ENCODE results near the gene HAAO.

Gene HAAO

DNA sequence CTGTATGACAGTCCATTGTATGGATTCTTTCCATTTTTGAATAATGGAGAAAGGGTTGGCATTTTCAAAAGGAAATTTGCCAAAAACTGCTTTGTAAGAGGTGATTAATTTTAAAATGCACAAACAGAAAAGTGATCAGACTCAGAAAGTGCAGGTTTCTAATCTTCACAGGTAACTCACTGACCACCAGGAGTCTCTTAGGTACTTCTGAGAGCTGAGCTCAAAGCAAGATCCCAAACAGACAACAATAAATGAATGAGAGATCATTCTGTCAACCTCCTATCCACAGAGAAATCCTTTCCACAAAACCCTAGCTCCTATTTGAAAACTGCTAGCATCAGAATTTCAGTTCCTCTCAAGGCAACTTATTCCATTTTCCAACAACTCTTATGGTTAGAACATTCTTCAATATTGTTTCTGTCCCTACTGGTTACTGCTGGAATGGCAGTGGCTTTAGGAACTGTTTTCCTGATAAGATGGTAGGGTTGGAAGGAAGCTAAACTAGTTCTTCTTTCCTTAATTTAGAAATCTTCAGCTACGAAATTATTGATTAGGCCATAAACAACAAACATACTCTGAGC lies 20.6 kb upstream of the HAAO start:
- no CpG with 5 or more reads among the region's 1 CpG for WGBS
- H2BK5ac ChIP-seq (ENCODE audit: low read depth, low read length, poor library complexity, severe bottlenecking), result no peak overlapping the region
- H4K91ac ChIP-seq (ENCODE audit: low read length), result no peak overlapping the region

DNA sequence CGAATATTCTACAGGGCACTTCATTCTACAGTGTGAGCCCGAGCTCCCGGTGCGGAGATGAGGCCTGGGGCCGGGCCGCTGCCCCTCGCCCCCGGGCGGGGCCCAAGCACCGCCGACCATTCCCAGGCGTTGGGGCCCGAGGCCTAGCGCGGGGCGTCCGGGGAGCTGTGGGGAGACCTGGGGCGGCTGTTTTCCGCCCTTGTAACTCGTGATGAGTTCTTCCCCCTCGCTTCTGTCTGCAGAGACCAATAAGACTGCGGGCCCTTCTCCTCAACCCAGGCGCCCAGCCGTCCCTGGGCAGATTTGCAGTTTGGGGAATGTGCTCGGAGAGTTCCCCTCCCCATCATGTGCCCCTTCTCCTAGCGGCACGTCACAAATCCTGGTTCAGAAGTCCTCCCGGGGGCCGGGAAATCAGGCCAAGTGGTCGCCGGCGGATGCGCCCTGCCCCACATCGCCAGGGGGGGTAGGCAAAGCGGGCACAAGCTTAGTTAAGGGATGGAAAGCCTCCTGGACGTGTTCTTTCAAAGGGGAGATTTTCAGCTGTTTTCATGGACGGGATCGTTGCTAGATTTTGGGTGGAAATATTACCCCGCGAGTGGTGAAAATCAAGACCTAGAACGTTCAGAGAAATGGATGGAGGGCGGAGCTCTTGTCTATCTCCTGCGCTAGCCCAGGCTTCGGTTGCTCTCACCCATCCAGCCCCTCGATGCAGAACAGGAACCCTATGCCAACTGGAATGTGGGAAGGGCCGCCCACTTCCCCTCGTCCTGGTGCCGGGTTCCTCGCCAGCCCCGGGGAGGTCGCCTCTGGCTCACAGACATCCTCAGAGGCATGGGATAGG lies 18.8 kb upstream of the HAAO start:
- Histone ChIP-seq H3K18ac (ENCODE audit: low read depth in 1 of 2, low read length in 2 of 2) (peak overlapping the region; percentile 94 to 96), H2AK5ac (ENCODE audit: low read length, severe bottlenecking) (no peak overlapping the region), H2BK5ac (ENCODE audit: low read depth, low read length, poor library complexity, severe bottlenecking) (peak overlapping the region; percentile 4), H3K27me3 (ENCODE audit: control insufficient read depth in 1 of 2, insufficient read depth in 1 of 2, low read length in 2 of 2) (no peaks in the 10 kb centered on the region), H3K14ac (ENCODE audit: low read length in 2 of 2) (peak overlapping the region in 1 of 2 experiments; percentile 53), H3K4me2 (ENCODE audit: low read length, poor library complexity, severe bottlenecking) (peak overlapping the region; percentile 75), H3K27ac (ENCODE audit: low read length, poor library complexity, severe bottlenecking) (peak overlapping the region; percentile 88), H4K8ac (ENCODE audit: low read length) (peak overlapping the region; percentile 83), H3K4ac (ENCODE audit: low read depth in 1 of 2, low read length in 2 of 2) (peak overlapping the region; percentile 60 to 75), H3K79me1 (replicated peaks; ENCODE audit: low read length, poor library complexity, severe bottlenecking) (no peaks in the 10 kb centered on the region), H2BK120ac (ENCODE audit: low read depth, low read length) (peak overlapping the region; percentile 93), H4K91ac (ENCODE audit: low read length) (peak overlapping the region; percentile 70), H3K4me3 (ENCODE audit: insufficient read depth in 1 of 2, low read depth in 1 of 2, low read length in 2 of 2) (peak overlapping the region; percentile 48 to 83), H2BK15ac (ENCODE audit: low read depth, poor library complexity, severe bottlenecking) (peak overlapping the region; percentile 78), H3K9me3 (ENCODE audit: control insufficient read depth, low read length) (no peaks in the 10 kb centered on the region), H2BK12ac (ENCODE audit: low read length in 2 of 2) (peak overlapping the region in 1 of 2 experiments; percentile 83), H3K9ac (ENCODE audit: low read length) (peak overlapping the region; percentile 99), H2AFZ (ENCODE audit: low read depth, low read length) (peak overlapping the region; percentile 76), H3K36me3 (ENCODE audit: control insufficient read depth in 1 of 2, insufficient read depth in 2 of 2, low read depth in 1 of 2, low read length in 2 of 2) (no peaks in the 10 kb centered on the region), H3K4me1 (ENCODE audit: control insufficient read depth, insufficient read depth, low read depth, low read length) (peaks cover 13% of the 10 kb centered on the region), H3K23ac (ENCODE audit: low read length in 2 of 2) (no peak overlapping the region)
- WGBS, result 12% methylated on average over 47 of the region's 51 CpGs
- peak; percentile 66 for DNase-seq

More for the DNA sequence above, 20.6 kb upstream of the HAAO start:
- Histone ChIP-seq H3K18ac (ENCODE audit: low read depth in 1 of 2, low read length in 2 of 2) (no peak overlapping the region), H2AK5ac (ENCODE audit: low read length, severe bottlenecking) (no peak overlapping the region), H3K4me2 (ENCODE audit: low read length, poor library complexity, severe bottlenecking) (no peak overlapping the region), H3K9ac (ENCODE audit: low read length) (no peak overlapping the region), H4K8ac (ENCODE audit: low read length) (no peak overlapping the region), H3K4me1 (ENCODE audit: control insufficient read depth, insufficient read depth, low read depth, low read length) (peaks cover 13% of the 10 kb centered on the region), H3K36me3 (ENCODE audit: control insufficient read depth in 1 of 2, insufficient read depth in 2 of 2, low read depth in 1 of 2, low read length in 2 of 2) (no peaks in the 10 kb centered on the region), H2BK120ac (ENCODE audit: low read depth, low read length) (no peak overlapping the region), H3K14ac (ENCODE audit: low read length in 2 of 2) (no peak overlapping the region), H2BK15ac (ENCODE audit: low read depth, poor library complexity, severe bottlenecking) (no peak overlapping the region), H3K27me3 (ENCODE audit: control insufficient read depth in 1 of 2, insufficient read depth in 1 of 2, low read length in 2 of 2) (no peaks in the 10 kb centered on the region), H3K9me3 (ENCODE audit: control insufficient read depth, low read length) (no peaks in the 10 kb centered on the region), H2BK12ac (ENCODE audit: low read length in 2 of 2) (no peak overlapping the region), H3K4ac (ENCODE audit: low read depth in 1 of 2, low read length in 2 of 2) (no peak overlapping the region), H3K27ac (ENCODE audit: low read length, poor library complexity, severe bottlenecking) (no peak overlapping the region), H3K23ac (ENCODE audit: low read length in 2 of 2) (no peak overlapping the region), H3K79me1 (replicated peaks; ENCODE audit: low read length, poor library complexity, severe bottlenecking) (no peaks in the 10 kb centered on the region), H3K4me3 (ENCODE audit: insufficient read depth in 1 of 2, low read depth in 1 of 2, low read length in 2 of 2) (no peak overlapping the region), H2AFZ (ENCODE audit: low read depth, low read length) (no peak overlapping the region)
- DNase-seq, result peak; percentile 49

DNA sequence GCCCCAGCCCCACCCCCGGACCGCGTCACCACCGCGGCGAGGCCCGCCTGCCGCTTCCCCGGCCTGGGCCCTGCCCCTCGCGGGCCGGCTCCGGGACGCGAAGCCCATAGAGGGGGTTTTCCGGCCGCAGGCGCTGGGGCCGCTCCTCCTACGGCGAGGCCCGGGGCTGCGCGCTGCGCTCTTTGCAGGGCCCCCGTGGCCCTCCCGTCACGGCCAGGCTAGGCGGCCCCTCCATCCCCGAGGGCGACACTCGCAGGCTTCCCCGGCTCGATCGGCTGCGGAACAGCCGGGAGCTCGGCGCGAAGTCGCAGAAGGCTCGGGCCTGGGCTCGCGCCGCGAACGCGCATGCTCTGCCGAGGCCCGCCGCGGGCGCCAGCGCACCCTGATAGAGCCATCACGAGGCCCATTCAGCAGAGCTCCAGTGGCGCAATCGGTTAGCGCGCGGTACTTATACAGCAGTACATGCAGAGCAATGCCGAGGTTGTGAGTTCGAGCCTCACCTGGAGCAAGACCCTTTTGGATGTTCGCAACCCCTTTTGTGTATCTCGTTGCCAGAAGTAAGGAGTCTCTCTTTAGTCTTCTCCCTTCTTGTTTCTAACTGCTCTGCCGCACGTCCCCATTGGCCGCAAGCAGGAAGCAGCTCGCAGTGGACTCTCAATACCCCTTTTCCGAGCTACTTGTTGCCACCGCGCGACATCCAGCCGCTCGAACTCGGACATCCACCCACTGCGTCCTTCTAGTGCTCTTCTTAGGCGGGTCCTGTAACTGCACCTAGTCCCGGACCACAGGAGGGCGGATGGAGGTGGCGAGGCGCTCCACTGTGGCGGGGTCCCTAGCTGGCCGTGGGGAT lies 18.0 kb upstream of the HAAO start:
- Histone ChIP-seq H3K14ac (ENCODE audit: low read length in 2 of 2) (peak overlapping the region in 1 of 2 experiments; percentile 98), H2AFZ (ENCODE audit: low read depth, low read length) (peak overlapping the region; percentile 87), H2BK15ac (ENCODE audit: low read depth, poor library complexity, severe bottlenecking) (peak overlapping the region; percentile 99), H3K79me1 (replicated peaks; ENCODE audit: low read length, poor library complexity, severe bottlenecking) (no peaks in the 10 kb centered on the region), H3K36me3 (ENCODE audit: control insufficient read depth in 1 of 2, insufficient read depth in 2 of 2, low read depth in 1 of 2, low read length in 2 of 2) (no peaks in the 10 kb centered on the region), H3K18ac (ENCODE audit: low read depth in 1 of 2, low read length in 2 of 2) (peak overlapping the region; percentile 98 to 100), H3K23ac (ENCODE audit: low read length in 2 of 2) (peak overlapping the region in 1 of 2 experiments; percentile 46), H3K9ac (ENCODE audit: low read length) (peak overlapping the region; percentile 99), H3K4ac (ENCODE audit: low read depth in 1 of 2, low read length in 2 of 2) (peak overlapping the region; percentile 95 to 97), H3K27ac (ENCODE audit: low read length, poor library complexity, severe bottlenecking) (peak overlapping the region; percentile 88), H2BK120ac (ENCODE audit: low read depth, low read length) (peak overlapping the region; percentile 93), H4K8ac (ENCODE audit: low read length) (peak overlapping the region; percentile 100), H2AK5ac (ENCODE audit: low read length, severe bottlenecking) (peak overlapping the region; percentile 3), H3K4me2 (ENCODE audit: low read length, poor library complexity, severe bottlenecking) (peak overlapping the region; percentile 82), H3K9me3 (ENCODE audit: control insufficient read depth, low read length) (no peaks in the 10 kb centered on the region), H2BK12ac (ENCODE audit: low read length in 2 of 2) (peak overlapping the region in 1 of 2 experiments; percentile 94), H3K4me3 (ENCODE audit: insufficient read depth in 1 of 2, low read depth in 1 of 2, low read length in 2 of 2) (peak overlapping the region; percentile 73 to 83), H4K91ac (ENCODE audit: low read length) (peak overlapping the region; percentile 100), H3K4me1 (ENCODE audit: control insufficient read depth, insufficient read depth, low read depth, low read length) (peaks cover 13% of the 10 kb centered on the region), H2BK5ac (ENCODE audit: low read depth, low read length, poor library complexity, severe bottlenecking) (peak overlapping the region; percentile 92), H3K27me3 (ENCODE audit: control insufficient read depth in 1 of 2, insufficient read depth in 1 of 2, low read length in 2 of 2) (no peaks in the 10 kb centered on the region)
- 2% methylated on average over 75 of the region's 83 CpGs for WGBS
- peak; percentile 96 for DNase-seq
